Neural cell (in vitro differentiated cells): ENCODE data around the gene ILK. TPM values are rescaled to one million over a fixed set of nuclear protein-coding genes. Genes with fewer than 3 reads are reported as not detected.

Source experiments
- polyA plus RNA-seq: library from polyadenylated mRNA; depleted of rRNA; stranded (reverse); fragments of >200 nt; gene quantifications from 2 replicates; pipeline ENCODE4 v1.2.3, GENCODE V29; 2014

Gene ILK
- polyA plus RNA-seq, 1 donor from 2014 or later: 68.8 TPM

Other genes with a start within 250 kb of the ILK start
- 30.0 and 37.4 TPM in 2 replicates for gene SMPD1, start 213.3 kb upstream of the ILK start, polyA plus RNA-seq
- gene APBB1, start 184.7 kb upstream of the ILK start, polyA plus RNA-seq: 283 and 323 TPM in 2 replicates
- gene HPX, start 162.8 kb upstream of the ILK start, polyA plus RNA-seq: 11.1 and 17.3 TPM in 2 replicates
- gene TRIM3, start 129.8 kb upstream of the ILK start, polyA plus RNA-seq: 81.7 and 120 TPM in 2 replicates
- 83.7 and 89.9 TPM in 2 replicates for gene ARFIP2, start 122.4 kb upstream of the ILK start, polyA plus RNA-seq
- 21.8 and 24.9 TPM in 2 replicates for gene TIMM10B, start 122.3 kb upstream of the ILK start, polyA plus RNA-seq
- gene DNHD1, start 106.5 kb upstream of the ILK start, polyA plus RNA-seq: 5.1 and 5.2 TPM in 2 replicates
- 23.4 and 26.4 TPM in 2 replicates for gene RRP8, start 158 bp upstream of the ILK start, polyA plus RNA-seq
- gene TAF10, start 8.4 kb downstream of the ILK start, polyA plus RNA-seq: 30.9 and 39.7 TPM in 2 replicates
- gene TPP1, start 15.6 kb downstream of the ILK start, polyA plus RNA-seq: 3.8 and 5.3 TPM in 2 replicates
- 30.1 and 42.4 TPM in 2 replicates for gene DCHS1, start 52.0 kb downstream of the ILK start, polyA plus RNA-seq
- 23.0 and 28.3 TPM in 2 replicates for gene MRPL17, start 79.6 kb downstream of the ILK start, polyA plus RNA-seq
- gene OR2AG2, start 168.2 kb downstream of the ILK start, polyA plus RNA-seq: not detected in 2 replicates
- gene OR2AG1, start 179.2 kb downstream of the ILK start, polyA plus RNA-seq: not detected in 2 replicates
- gene OR6A2, start 195.9 kb downstream of the ILK start, polyA plus RNA-seq: 0.05 TPM in 1 of 2 replicates, not detected in the other
- not detected in 2 replicates for gene OR10A5, start 241.9 kb downstream of the ILK start, polyA plus RNA-seq